HEK293T (cell line): ENCODE data around the gene ARFRP1.

ENCODE experiments used
- BHLHE40 ChIP-seq: fragments of 450-650 bp; IDR thresholded peaks from 2 replicates; pipeline ENCODE4 v1.6.1; 2016; ENCODE audit warnings: mild to moderate bottlenecking, moderate library complexity, borderline replicate concordance
- CTBP1 ChIP-seq: fragments of 450-650 bp; IDR thresholded peaks from 2 replicates; pipeline ENCODE4 v1.6.1; 2016; ENCODE audit warnings: borderline replicate concordance
- ELF4 ChIP-seq: fragments of 450-650 bp; IDR thresholded peaks from 2 replicates; pipeline ENCODE4 v1.6.1; 2017; ENCODE audit warnings: antibody characterized with exemption
- FOXA1 ChIP-seq: fragments of 450-650 bp; IDR thresholded peaks from 2 replicates; pipeline ENCODE4 v1.6.1; 2016; ENCODE audit warnings: mild to moderate bottlenecking
- FOXK2 ChIP-seq: fragments of 450-650 bp; IDR thresholded peaks from 2 replicates; pipeline ENCODE4 v1.6.1; 2016; ENCODE audit warnings: mild to moderate bottlenecking
- FOXM1 ChIP-seq: fragments of 450-650 bp; IDR thresholded peaks from 2 replicates; pipeline ENCODE4 v1.6.1; 2017; ENCODE audit warnings: mild to moderate bottlenecking, borderline replicate concordance
- HDGF ChIP-seq: fragments of 450-650 bp; IDR thresholded peaks from 2 replicates; pipeline ENCODE4 v1.6.1; 2017; ENCODE audit warnings: antibody characterized with exemption, borderline replicate concordance
- L3MBTL2 ChIP-seq: fragments of 450-650 bp; conservative IDR thresholded peaks from 2 replicates; pipeline ENCODE4 v1.6.1; 2016; ENCODE audit warnings: mild to moderate bottlenecking
- NFRKB ChIP-seq: fragments of 450-650 bp; IDR thresholded peaks from 2 replicates; pipeline ENCODE4 v1.6.1; 2016; ENCODE audit warnings: mild to moderate bottlenecking, moderate library complexity
- SP1 ChIP-seq: fragments of 450-650 bp; IDR thresholded peaks from 2 replicates; pipeline ENCODE4 v1.6.1; 2017
- SUZ12 ChIP-seq: fragments of 450-650 bp; IDR thresholded peaks from 2 replicates; pipeline ENCODE4 v1.6.1; 2016; ENCODE audit warnings: mild to moderate bottlenecking
- ZNF384 ChIP-seq: fragments of 450-650 bp; IDR thresholded peaks from 2 replicates; pipeline ENCODE4 v1.6.1; 2016
- TF ChIP-seq, protein P1 (sequence below): fragments of 450-650 bp; IDR thresholded peaks from 2 replicates; pipeline ENCODE4 v1.6.1; 2016

DNA sequence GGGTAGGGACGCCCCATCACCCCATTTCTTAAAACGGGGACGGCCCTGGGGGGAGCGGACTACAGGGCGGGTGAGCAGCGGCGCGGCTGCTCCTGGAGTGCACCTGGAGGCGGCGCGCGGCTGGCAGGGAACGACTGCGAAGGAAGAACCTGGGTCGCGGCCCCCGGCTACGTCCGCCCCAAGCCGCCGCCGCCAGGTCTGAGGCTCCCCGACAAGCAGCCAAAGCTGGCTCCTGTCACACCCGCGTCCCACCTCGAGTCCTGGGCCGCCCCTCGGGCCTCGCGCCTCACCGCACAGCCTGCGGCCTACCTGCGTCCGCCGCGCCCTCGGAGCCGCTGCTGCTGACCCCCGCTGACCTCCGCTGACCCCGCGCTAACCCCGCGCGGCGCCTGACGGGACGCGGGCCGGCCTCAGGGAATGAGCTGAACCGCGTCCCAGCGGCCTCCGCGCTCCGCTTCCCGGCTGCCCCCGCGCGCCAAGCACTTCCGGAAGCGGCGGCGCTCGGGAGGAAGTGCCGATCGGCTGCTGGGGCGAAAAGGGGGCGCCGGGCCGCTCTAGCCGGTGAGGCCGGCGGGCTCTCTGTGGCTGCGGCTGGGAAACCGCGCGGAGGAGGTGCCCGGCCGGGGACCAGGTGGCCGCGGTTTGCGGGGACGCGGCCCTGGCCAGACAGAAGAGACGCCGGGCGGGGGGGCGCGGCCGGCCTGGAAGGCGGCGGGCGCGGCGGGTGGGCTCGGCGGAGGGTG lies at the start of gene ARFRP1, which contains the start of gene ZGPAT:
- TF ChIP-seq ELF4 = 0 out of 2 replicates have a peak, but pooled peaks have one; percentile 15
- no peak for TF ChIP-seq SP1
- TF ChIP-seq FOXA1 = no peak
- TF ChIP-seq, protein P1, sequence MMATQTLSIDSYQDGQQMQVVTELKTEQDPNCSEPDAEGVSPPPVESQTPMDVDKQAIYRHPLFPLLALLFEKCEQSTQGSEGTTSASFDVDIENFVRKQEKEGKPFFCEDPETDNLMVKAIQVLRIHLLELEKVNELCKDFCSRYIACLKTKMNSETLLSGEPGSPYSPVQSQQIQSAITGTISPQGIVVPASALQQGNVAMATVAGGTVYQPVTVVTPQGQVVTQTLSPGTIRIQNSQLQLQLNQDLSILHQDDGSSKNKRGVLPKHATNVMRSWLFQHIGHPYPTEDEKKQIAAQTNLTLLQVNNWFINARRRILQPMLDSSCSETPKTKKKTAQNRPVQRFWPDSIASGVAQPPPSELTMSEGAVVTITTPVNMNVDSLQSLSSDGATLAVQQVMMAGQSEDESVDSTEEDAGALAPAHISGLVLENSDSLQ = no peak
- TF ChIP-seq NFRKB = no peak
- TF ChIP-seq ZNF384 = no peak
- TF ChIP-seq BHLHE40 = no peak
- no peak for TF ChIP-seq CTBP1
- TF ChIP-seq SUZ12 = no peak
- TF ChIP-seq FOXM1 = no peak
- 0 out of 2 replicates have a peak, but pooled peaks have one; percentile 60 for TF ChIP-seq HDGF
- TF ChIP-seq L3MBTL2 = no peak
- no peak for TF ChIP-seq FOXK2
